AG04450 (cell line): ENCODE results near the gene HOXC13. TPM values are rescaled to one million over a fixed set of nuclear protein-coding genes. Genes with fewer than 3 reads are reported as not detected.

Experiments used
- CTCF ChIA-PET: fragments of 300-600, 350-600 bp; formaldehyde crosslinking; extraction: SDS; loops from one replicate; lab custom pipeline; 2022; ENCODE audit warnings: antibody characterized with exemption, inconsistent platforms; lab: Charles Lee
- POLR2A ChIA-PET: fragments of 350-600 bp; formaldehyde crosslinking; extraction: SDS; loops from one replicate; lab custom pipeline; 2021; ENCODE audit warnings: antibody characterized with exemption, inconsistent platforms; lab: Yijun Ruan, JAX
- DNase-seq: peaks from one replicate; pipeline ENCODE4 v3.0.0-alpha.2; 2011; ENCODE audit warnings: low read depth, low spot score
- H3K27ac ChIP-seq: one replicate; pipeline ENCODE4 v1.5.1; 2012; ENCODE audit warnings: low read depth, low read length, control low read depth
- H3K27me3 ChIP-seq: one replicate; pipeline ENCODE4 v1.6.0; 2012; ENCODE audit warnings: low read length; ENCODE audit not compliant: control insufficient read depth, insufficient read depth
- H3K4me3 ChIP-seq: 2 replicates; pipeline ENCODE4 v1.5.1; 2011; ENCODE audit warnings: mild to moderate bottlenecking, low read depth, low read length, control low read depth
- H3K9me3 ChIP-seq: 2 replicates; pipeline ENCODE4 v1.5.1; 2012; ENCODE audit warnings: low read length; ENCODE audit not compliant: control insufficient read depth, insufficient read depth
- CTCF ChIP-seq: IDR thresholded peaks from 2 replicates; pipeline ENCODE4 v1.5.1; 2011; ENCODE audit warnings: low read depth, low read length, control low read depth, inconsistent platforms
- polyA plus RNA-seq: library from polyadenylated mRNA; depleted of rRNA; stranded (reverse); fragments of >200 nt; gene quantifications from 2 replicates; pipeline ENCODE4 v1.2.3, GENCODE V29; 2011

HOXC13 gene
- polyA plus RNA-seq, 1 experiment = not detected

GRCh38 chr12:53984901-53985691, 46.5 kb downstream of the HOXC13 start, which contains the start of gene HOXC10:
Gene HOXC10 (plus strand): TSS chr12:53985146. CDS start chr12:53985260, 114 bp downstream.
- H3K9me3 ChIP-seq = peaks cover 22% of the 10 kb centered on the region
- H3K27me3 ChIP-seq = peaks cover 90% of the 10 kb centered on the region
- DNase-seq = peak; percentile 16
- no peak within 1 kb of the TSS for H3K4me3 ChIP-seq
- TF ChIP-seq CTCF = peak; percentile 45
- POLR2A ChIA-PET = no interaction called here
- no peak within 1 kb of the TSS for H3K27ac ChIP-seq
- CTCF ChIA-PET = interaction anchor here (0.6 to 0.7 kb wide), 3 partner anchors 212 to 226 kb away, joined by 3 read pairs; no protein-coding TSS in a partner anchor

GRCh38 chr12:53985692-53985993, 47.0 kb downstream of the HOXC13 start:
- Histone ChIP-seq H3K4me3 (no peak overlapping the region), H3K27ac (no peak overlapping the region)
- POLR2A ChIA-PET = interaction anchor here (0.7 kb wide), 1 partner anchor 10 kb away, joined by 3 read pairs; no protein-coding TSS in a partner anchor

GRCh38 chr12:53985994-53986685, 47.5 kb downstream of the HOXC13 start:
- ChIA-PET POLR2A (interaction anchor here (0.7 kb wide), 1 partner anchor 11 kb away, joined by 3 read pairs; no protein-coding TSS in a partner anchor), CTCF (interaction anchor here (2.0 kb wide), 1 partner anchor 206 kb away, joined by 6 read pairs; no protein-coding TSS in a partner anchor)
- Histone ChIP-seq H3K27me3 (peaks cover 94% of the 10 kb centered on the region), H3K9me3 (peaks cover 22% of the 10 kb centered on the region), H3K27ac (no peak overlapping the region), H3K4me3 (no peak overlapping the region)
- TF ChIP-seq CTCF = no peak
- DNase-seq = no peak

More at GRCh38 chr12:53985692-53985993, 47.0 kb downstream of the HOXC13 start:
- Histone ChIP-seq H3K9me3 (peaks cover 22% of the 10 kb centered on the region), H3K27me3 (peaks cover 94% of the 10 kb centered on the region)
- no peak for TF ChIP-seq CTCF
- no peak for DNase-seq
- CTCF ChIA-PET = no interaction called here

- CTCF ChIA-PET = interaction anchor here (2.0 kb wide), 1 partner anchor 205 kb away, joined by 6 read pairs; no protein-coding TSS in a partner anchor
- peaks cover 94% of the 10 kb centered on the region for H3K27me3 ChIP-seq
- no peak for TF ChIP-seq CTCF
- H3K4me3 ChIP-seq = no peak overlapping the region
- POLR2A ChIA-PET = interaction anchor here (0.9 kb wide), 1 partner anchor 13 kb away, joined by 3 read pairs; the partner anchor contains the start of gene HOXC9
- DNase-seq = no peak
- no peak overlapping the region for H3K27ac ChIP-seq
- H3K9me3 ChIP-seq = peaks cover 22% of the 10 kb centered on the region
These were observed 48.3 kb downstream of the HOXC13 start for GRCh38 chr12:53986686-53987483.
